HCT116 (cell line): ENCODE results near the gene HEPACAM. TPM values are rescaled to one million over a fixed set of nuclear protein-coding genes. Genes with fewer than 3 reads are reported as not detected.

Source experiments
- ATAC-seq: fragments of 200-7000 bp; cut with Tn5 transposase; 2 replicates; pipeline ENCODE4 v1.9.1; 2020; ENCODE audit warnings: mild to moderate bottlenecking, moderate library complexity
- BruUV-seq: library from RNA; stranded (reverse); fragments of 400-500 nt; replicated peaks from 2 replicates; lab custom pipeline; 2021; lab: Mats Ljungman, UMichigan
- CTCF ChIA-PET: fragments of 300-600 bp; sonication (Branson Sonifier 250); formaldehyde crosslinking; loops from one replicate; lab custom pipeline; 2021; ENCODE audit warnings: antibody characterized with exemption; lab: Charles Lee
- POLR2A ChIA-PET: fragments of 300-600, 350-600 bp; sonication (Branson Sonifier 250); formaldehyde crosslinking; loops from one replicate; lab custom pipeline; 2021; ENCODE audit warnings: antibody characterized with exemption; lab: Charles Lee
- RAD21 ChIA-PET, 2 experiments: fragments of 300-600 bp; sonication (Branson Sonifier 250); formaldehyde crosslinking; loops; one replicate each; lab custom pipeline; 2023; ENCODE audit warnings: low total read pairs in 2 of 2; ENCODE audit not compliant: uncharacterized antibody in 2 of 2, unreplicated experiment in 2 of 2, low non-redundant PET in 1 of 2; lab: Charles Lee
- DNase-seq: peaks from one replicate; pipeline ENCODE4 v3.0.0-alpha.2; 2010; ENCODE audit warnings: low read depth, low spot score
- H2AFZ ChIP-seq: fragments of 200-600 bp; shearing (Covaris generic), sonication (generic); 2 replicates; pipeline ENCODE4 v1.6.1; 2017; ENCODE audit warnings: low read depth, mixed run types, mixed read lengths, antibody characterized with exemption, low read length; ENCODE audit not compliant: poor library complexity, severe bottlenecking
- H3K27ac ChIP-seq: 2 replicates; pipeline ENCODE4 v1.5.1; 2012; ENCODE audit warnings: low read depth, low read length
- H3K27me3 ChIP-seq: fragments of 200-600 bp; sonication (generic); 2 replicates; pipeline ENCODE4 v1.6.1; 2016; ENCODE audit warnings: mixed run types, low read length, mixed read lengths; ENCODE audit not compliant: insufficient read depth
- H3K36me3 ChIP-seq, 2 experiments: fragments of 200-500 bp in 1 of 2; fragments of 200-600 bp in 1 of 2; sonication (Bioruptor generic) in 1 of 2; sonication (generic) in 1 of 2; 2 replicates each; pipeline versions ENCODE4 v1.5.1 to v1.6.1; 2014 to 2016; ENCODE audit warnings: low read length in 2 of 2, inconsistent platforms in 1 of 2, mixed read lengths in 1 of 2, mixed run types in 1 of 2; ENCODE audit not compliant: insufficient read depth in 2 of 2, control insufficient read depth in 1 of 2
- H3K4me1 ChIP-seq, 2 experiments: fragments of 200-600 bp in 1 of 2; sonication (generic) in 1 of 2; 2 replicates each; pipeline versions ENCODE4 v1.5.1 to v1.6.1; 2012 to 2017; ENCODE audit warnings: low read length in 2 of 2, inconsistent platforms in 1 of 2, mild to moderate bottlenecking in 1 of 2, mixed read lengths in 1 of 2, mixed run types in 1 of 2, moderate library complexity in 1 of 2; ENCODE audit not compliant: insufficient read depth in 2 of 2, control insufficient read depth in 1 of 2
- H3K4me2 ChIP-seq: fragments of 200-600 bp; sonication (generic); 2 replicates; pipeline ENCODE4 v1.6.1; 2017; ENCODE audit warnings: mixed run types, low read length, mixed read lengths
- H3K4me3 ChIP-seq, 2 experiments: fragments of 200-600 bp in 1 of 2; sonication (generic) in 1 of 2; replicated peaks in 1 of 2; 2 replicates each; pipeline ENCODE4 v1.5.1; 2011 to 2016; ENCODE audit warnings: low read length in 2 of 2, control low read depth in 1 of 2, low read depth in 1 of 2, mild to moderate bottlenecking in 1 of 2, mixed read lengths in 1 of 2, mixed run types in 1 of 2
- H3K79me2 ChIP-seq: fragments of 200-600 bp; sonication (generic); 2 replicates; pipeline ENCODE4 v1.6.1; 2017; ENCODE audit warnings: mild to moderate bottlenecking, mixed run types, low read length, moderate library complexity, mixed read lengths; ENCODE audit not compliant: insufficient read depth
- H3K9ac ChIP-seq: fragments of 200-600 bp; sonication (generic); 2 replicates; pipeline ENCODE4 v1.6.1; 2016; ENCODE audit warnings: low read length, mixed read lengths
- H3K9me2 ChIP-seq: fragments of 200-600 bp; sonication (generic), shearing (Covaris generic); 2 replicates; pipeline ENCODE4 v1.6.1; 2017; ENCODE audit warnings: mixed run types, mild to moderate bottlenecking, moderate library complexity; ENCODE audit not compliant: insufficient read depth
- H3K9me3 ChIP-seq, 2 experiments: fragments of 200-500 bp in 1 of 2; fragments of 200-600 bp in 1 of 2; sonication (Bioruptor generic) in 1 of 2; sonication (generic) in 1 of 2; 2 replicates each; pipeline ENCODE4 v1.6.1; 2014 to 2017; ENCODE audit warnings: low read length in 2 of 2, mixed read lengths in 2 of 2, inconsistent platforms in 1 of 2, low read depth in 1 of 2, mild to moderate bottlenecking in 1 of 2, mixed run types in 1 of 2, moderate library complexity in 1 of 2; ENCODE audit not compliant: control insufficient read depth in 1 of 2, insufficient read depth in 1 of 2
- H4K20me1 ChIP-seq: fragments of 200-600 bp; sonication (generic), shearing (Covaris generic); 2 replicates; pipeline ENCODE4 v1.6.1; 2017; ENCODE audit warnings: mixed run types, mild to moderate bottlenecking, moderate library complexity; ENCODE audit not compliant: insufficient read depth
- ATF3 ChIP-seq: IDR thresholded peaks from 2 replicates; pipeline ENCODE4 v1.6.1; 2012
- CBX3 ChIP-seq: IDR thresholded peaks from 2 replicates; pipeline ENCODE4 v1.6.1; 2012; ENCODE audit warnings: low read depth
- CEBPB ChIP-seq: IDR thresholded peaks from 2 replicates; pipeline ENCODE4 v1.6.1; 2012; ENCODE audit warnings: low read depth
- CTCF ChIP-seq, 3 experiments: fragments of 200-600 bp in 1 of 3; sonication (generic) in 1 of 3; IDR thresholded peaks in 2 of 3; conservative IDR thresholded peaks in 1 of 3; 2 replicates each; pipeline ENCODE4 v1.5.1; 2012 to 2017; ENCODE audit warnings: low read depth in 2 of 3, low read length in 2 of 3, antibody characterized with exemption in 1 of 3, borderline replicate concordance in 1 of 3, control low read depth in 1 of 3, mild to moderate bottlenecking in 1 of 3, mixed read lengths in 1 of 3, mixed run types in 1 of 3, moderate library complexity in 1 of 3; ENCODE audit not compliant: insufficient read depth in 1 of 3
- EZH2phosphoT487 ChIP-seq: fragments of 200-600 bp; IDR thresholded peaks from 2 replicates; pipeline ENCODE4 v1.6.1; 2018; ENCODE audit warnings: antibody characterized with exemption, borderline replicate concordance
- MAX ChIP-seq: IDR thresholded peaks from 2 replicates; pipeline ENCODE4 v1.6.1; 2012
- POLR2A ChIP-seq: IDR thresholded peaks from 2 replicates; pipeline ENCODE4 v1.7.0; 2011; ENCODE audit warnings: borderline replicate concordance; ENCODE audit not compliant: insufficient read depth, insufficient read length; ENCODE audit errors: extremely low read depth
- SIN3A ChIP-seq: IDR thresholded peaks from 2 replicates; pipeline ENCODE4 v1.6.1; 2012; ENCODE audit warnings: low read depth
- SP1 ChIP-seq: IDR thresholded peaks from 2 replicates; pipeline ENCODE4 v1.6.1; 2012; ENCODE audit warnings: low read depth
- SRF ChIP-seq: IDR thresholded peaks from 2 replicates; pipeline ENCODE4 v1.6.1; 2012; ENCODE audit warnings: low read depth
- TCF7L2 ChIP-seq: IDR thresholded peaks from 2 replicates; pipeline ENCODE4 v1.7.0; 2011; ENCODE audit warnings: borderline replicate concordance, inconsistent platforms; ENCODE audit not compliant: insufficient read depth, insufficient read length; ENCODE audit errors: extremely low read depth
- YY1 ChIP-seq: IDR thresholded peaks from 2 replicates; pipeline ENCODE4 v1.6.1; 2011; ENCODE audit warnings: low read length, low read depth, moderate library complexity, mild to moderate bottlenecking; ENCODE audit not compliant: insufficient replicate concordance; ENCODE audit errors: extremely low read depth
- ZBTB33 ChIP-seq: IDR thresholded peaks from 2 replicates; pipeline ENCODE4 v1.6.1; 2011; ENCODE audit warnings: mild to moderate bottlenecking, low read length, moderate library complexity; ENCODE audit not compliant: insufficient replicate concordance; ENCODE audit errors: extremely low read depth
- ZFX ChIP-seq: fragments of 450-650 bp; IDR thresholded peaks from 2 replicates; pipeline ENCODE4 v1.6.1; 2017
- ZNF274 ChIP-seq: fragments of 200-500 bp; sonication (Bioruptor generic); IDR thresholded peaks from 2 replicates; pipeline ENCODE4 v1.6.1; 2014; ENCODE audit warnings: mild to moderate bottlenecking, low read depth, low read length, inconsistent platforms
- intact Hi-C: fragments of 100-400 bp; cut with micrococcal nuclease; formaldehyde crosslinking; loops from 2 replicates; pipeline ENCODE4 v1.10.0; 2022
- total RNA-seq: library from RNA; stranded (reverse); gene quantifications from one replicate; pipeline ENCODE4 v1.2.1, GENCODE V29; 2021; ENCODE audit not compliant: unreplicated experiment

HEPACAM gene
- total RNA-seq, 1 experiment from 2014 or later, result not detected

- Histone ChIP-seq H3K27ac (peak overlapping the region; percentile 83), H3K79me2 (no peaks in the 10 kb centered on the region), H3K9ac (peak overlapping the region; percentile 71), H3K27me3 (peaks cover 6% of the 10 kb centered on the region; the same call in 1 of the 2 replicates), H4K20me1 (no peaks in the 10 kb centered on the region), H3K9me3 (no peaks in the 10 kb centered on the region), H3K4me3 (peak overlapping the region; percentile 58 to 61), H3K9me2 (no peaks in the 10 kb centered on the region), H3K4me1 (peaks cover 12 to 23% of the 10 kb centered on the region in 2 experiments), H3K36me3 (no peaks in the 10 kb centered on the region), H2AFZ (no peak overlapping the region), H3K4me2 (peak overlapping the region; percentile 90)
- no peak for TF ChIP-seq CBX3
- no peak for TF ChIP-seq ZBTB33
- TF ChIP-seq TCF7L2, result no peak
- no peak for TF ChIP-seq ZFX
- TF ChIP-seq POLR2A, result no peak
- TF ChIP-seq YY1, result no peak
- TF ChIP-seq CTCF (IDR thresholded peaks at IDR 0.05 in 2 of 3, conservative IDR thresholded peaks at IDR 0.05 in 1 of 3; ENCODE audit: borderline replicate concordance in 1 of 3, insufficient read depth in 1 of 3, low read depth in 2 of 3, low read length in 2 of 3), result no peak
- no peak for TF ChIP-seq ATF3
- TF ChIP-seq SIN3A, result no peak
- no peak for TF ChIP-seq EZH2phosphoT487
- TF ChIP-seq SRF, result no peak
- no peak for TF ChIP-seq CEBPB
- no peak for TF ChIP-seq MAX
- no peak for TF ChIP-seq ZNF274
- TF ChIP-seq SP1, result no peak
- ATAC-seq (no peak), DNase-seq (no peak)
- intact Hi-C loops, result loop anchor here (2.0 kb wide), 1 partner anchor 553 kb away; no protein-coding TSS in a partner anchor
- ChIA-PET POLR2A (interaction anchor here (0.9 to 1.6 kb wide), 6 partner anchors 17 to 249 kb away, joined by 3 to 19 read pairs (median 6); partner anchors contain the start of genes CCDC15 and ROBO4), RAD21 (no interaction called here), CTCF (interaction anchor here (1.0 to 1.9 kb wide), 16 partner anchors 8 to 558 kb away, joined by 3 to 15 read pairs (median 6); partner anchors contain the start of genes CCDC15 and ROBO4)
- BruUV-seq, result TSS peak; percentile 90
Observed at GRCh38 chr11:124875401-124875800, 60.4 kb downstream of the HEPACAM start.
